NCI-H187 (cell line): ENCODE data around the gene GPHB5.
A peak's percentile ranks its signal among the peaks of the same experiment; 100 is the strongest.
"Not testable (repeated sequence)": the region's sequence is repeated elsewhere in the genome, so short reads cannot be mapped to it uniquely, and the experiment has no call there.

Source experiments
- DNase-seq, 2 experiments: peaks; one replicate each; lab custom pipeline; 2025; lab: John Stamatoyannopoulos, UW

GPHB5 gene

DNA sequence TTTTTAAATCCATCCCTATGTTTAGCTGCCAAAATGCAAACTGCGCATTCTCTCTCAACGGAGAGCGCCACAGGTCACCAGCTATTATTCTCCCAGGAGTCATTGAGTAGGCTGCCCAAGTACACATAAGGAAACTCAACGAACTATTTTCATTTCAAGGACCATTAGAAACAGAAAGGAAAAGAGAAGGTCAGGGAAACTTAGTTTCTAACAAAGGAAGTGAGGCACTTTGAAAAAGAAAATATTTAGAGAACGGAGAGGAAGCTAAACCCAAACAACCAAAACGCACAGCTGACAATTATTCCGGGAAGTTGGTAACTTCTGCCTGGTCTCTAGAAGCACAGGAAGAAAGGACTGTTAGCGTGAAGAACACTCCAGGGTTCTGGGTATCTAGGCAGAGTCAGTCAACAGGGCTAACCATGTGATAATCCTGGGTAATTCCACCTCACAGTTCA, 23.5 kb downstream of the GPHB5 start:
- no peak for DNase-seq

- no peak for DNase-seq
Observed at GRCh38 chr14:63292805-63293204, 25.9 kb downstream of the GPHB5 start.

DNA sequence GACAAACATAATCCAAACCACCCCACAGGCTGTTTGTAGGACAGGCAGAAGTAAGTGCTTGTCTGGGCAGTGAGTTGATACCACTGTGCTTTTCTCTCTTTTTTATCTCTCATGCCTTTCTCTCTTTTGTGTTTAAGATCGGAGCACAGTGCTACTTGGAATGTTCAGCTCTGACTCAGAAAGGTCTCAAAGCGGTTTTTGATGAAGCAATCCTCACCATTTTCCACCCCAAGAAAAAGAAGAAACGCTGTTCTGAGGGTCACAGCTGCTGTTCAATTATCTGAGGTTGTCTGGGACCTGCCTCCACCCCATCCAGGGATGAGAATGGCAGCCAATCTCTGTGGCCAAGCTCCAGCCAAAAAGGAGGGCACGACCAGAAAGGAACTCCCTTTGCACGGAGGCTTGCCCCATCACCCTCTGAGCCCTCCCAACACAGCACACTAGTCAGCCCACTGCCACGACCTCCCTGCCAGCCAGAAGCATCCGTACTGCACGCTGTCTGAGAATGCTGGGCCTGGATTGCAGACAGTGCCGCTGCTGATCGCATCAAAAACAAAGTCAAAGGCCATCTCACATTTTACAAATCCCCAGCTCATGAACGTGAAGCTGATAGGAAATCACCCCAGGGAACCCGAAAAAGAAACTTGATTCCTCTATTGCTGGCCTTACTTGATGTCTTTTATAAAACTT, 27.8 kb downstream of the GPHB5 start:
- no peak for DNase-seq

DNA sequence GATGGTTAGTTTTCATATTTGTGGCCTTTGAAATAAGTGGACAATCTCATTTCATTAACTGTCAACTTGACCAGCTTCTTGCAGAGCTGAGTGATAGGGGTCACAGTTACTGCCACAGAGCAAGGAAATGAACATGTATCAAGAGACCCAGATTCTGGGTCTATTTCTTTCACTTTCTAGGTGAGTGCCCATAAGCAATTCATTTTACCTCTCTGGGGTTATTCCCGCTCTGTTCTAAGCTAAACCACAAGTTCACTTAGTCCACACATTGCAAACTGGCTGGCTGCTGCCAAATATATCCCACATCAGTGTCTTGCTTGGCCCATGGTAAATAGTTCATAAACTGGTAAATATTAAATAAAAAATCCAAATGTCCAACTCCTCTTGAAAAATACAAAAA, 29.9 kb downstream of the GPHB5 start:
- DNase-seq = no peak

DNA sequence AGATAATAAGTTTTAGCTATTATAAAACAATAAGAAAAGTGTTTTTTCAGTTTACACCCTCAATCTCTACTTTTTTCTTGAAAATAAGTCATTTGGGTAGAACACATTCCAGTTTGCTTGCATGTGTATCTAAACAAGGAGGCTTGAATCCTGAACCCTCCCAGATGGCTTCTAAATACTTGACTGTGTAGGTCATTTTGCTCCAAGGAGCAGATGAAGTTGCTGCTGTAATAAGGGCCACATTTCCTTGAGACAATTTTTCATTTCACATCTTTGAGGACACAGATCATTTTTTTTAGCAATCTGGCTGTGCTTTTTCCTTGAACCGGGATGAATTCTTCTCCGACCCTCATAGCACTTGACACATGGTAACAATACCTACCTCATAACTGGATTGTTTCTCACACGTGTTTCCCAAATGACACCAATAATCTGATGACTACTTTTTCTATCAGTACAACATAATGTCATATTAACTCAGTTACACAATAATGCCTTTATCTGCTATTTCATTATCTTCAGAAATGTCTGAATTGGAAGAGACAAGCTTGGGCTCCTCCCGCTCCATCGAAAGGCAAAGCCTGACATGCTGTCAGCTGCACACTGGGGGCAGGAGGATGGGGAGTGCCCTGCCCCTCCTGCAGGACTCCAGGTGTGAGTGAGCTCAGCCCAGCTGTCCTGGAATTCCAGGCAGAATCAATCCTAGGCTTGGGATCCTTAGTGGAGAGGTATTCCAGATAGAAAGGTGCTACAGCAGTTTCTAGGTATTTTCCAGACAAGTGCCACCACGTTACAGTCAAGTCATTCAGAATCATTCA, 30.9 kb downstream of the GPHB5 start:
- no peak for DNase-seq

DNA sequence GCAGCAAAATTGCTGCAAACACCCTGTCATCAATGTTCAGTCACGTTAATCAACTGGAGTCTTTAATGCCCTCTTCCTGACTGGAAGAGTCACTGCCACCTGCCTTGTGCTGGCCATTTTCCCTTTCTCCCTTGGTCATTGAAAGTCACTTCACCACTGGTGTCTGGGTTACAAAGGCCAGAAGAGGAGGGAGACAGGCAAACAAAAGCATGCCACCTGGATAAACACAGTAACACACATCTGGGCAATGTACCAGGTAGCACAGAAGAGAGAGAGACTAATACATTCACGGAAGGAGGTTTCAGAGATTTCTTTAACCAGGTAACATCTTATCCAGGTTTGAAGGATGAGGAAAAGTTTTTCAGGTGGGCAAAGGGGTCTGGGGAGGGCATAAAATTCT, 32.7 kb downstream of the GPHB5 start:
- DNase-seq = peak in 1 of 2 experiments; percentile 23

DNA sequence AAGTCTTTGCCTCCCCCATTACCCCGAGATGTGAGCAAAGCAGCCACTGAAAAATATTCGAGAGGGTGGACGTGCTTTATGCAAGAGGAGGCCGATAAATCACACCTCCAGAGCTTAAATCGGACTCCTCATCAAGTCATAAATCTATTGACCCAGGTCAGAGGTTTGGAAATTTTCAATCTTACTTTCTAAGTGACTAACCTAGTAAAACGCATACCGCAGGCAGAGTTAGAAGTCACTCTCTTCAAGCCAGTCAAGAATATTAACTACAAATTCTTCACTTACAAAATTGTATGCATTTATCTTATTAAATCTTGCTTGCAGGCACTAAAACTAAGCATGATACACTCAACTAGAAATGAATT, 34.9 kb downstream of the GPHB5 start:
- no peak for DNase-seq

- DNase-seq = no peak
Observed at GRCh38 chr14:63282997-63283883, 35.5 kb downstream of the GPHB5 start.

DNA sequence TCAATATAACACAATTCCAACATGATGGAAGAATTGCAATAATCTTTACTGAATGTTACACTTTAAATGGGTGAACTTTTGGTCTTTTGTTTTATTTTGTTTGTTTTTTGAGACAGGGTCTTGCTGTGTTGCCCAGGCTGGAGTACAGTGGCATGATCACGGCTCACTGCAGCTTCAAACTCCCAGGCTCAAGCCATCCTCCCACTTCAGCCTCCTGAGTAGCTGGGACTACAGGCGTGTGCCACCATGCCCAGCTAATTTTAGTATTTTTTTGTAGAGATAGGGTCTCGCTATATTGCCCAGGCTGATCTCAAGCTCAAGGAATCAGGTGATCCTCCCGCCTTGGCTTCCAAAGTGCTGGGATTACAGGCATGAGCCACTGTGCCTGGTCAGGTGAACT, 38.8 kb downstream of the GPHB5 start:
- not testable (repeated sequence) for DNase-seq

DNA sequence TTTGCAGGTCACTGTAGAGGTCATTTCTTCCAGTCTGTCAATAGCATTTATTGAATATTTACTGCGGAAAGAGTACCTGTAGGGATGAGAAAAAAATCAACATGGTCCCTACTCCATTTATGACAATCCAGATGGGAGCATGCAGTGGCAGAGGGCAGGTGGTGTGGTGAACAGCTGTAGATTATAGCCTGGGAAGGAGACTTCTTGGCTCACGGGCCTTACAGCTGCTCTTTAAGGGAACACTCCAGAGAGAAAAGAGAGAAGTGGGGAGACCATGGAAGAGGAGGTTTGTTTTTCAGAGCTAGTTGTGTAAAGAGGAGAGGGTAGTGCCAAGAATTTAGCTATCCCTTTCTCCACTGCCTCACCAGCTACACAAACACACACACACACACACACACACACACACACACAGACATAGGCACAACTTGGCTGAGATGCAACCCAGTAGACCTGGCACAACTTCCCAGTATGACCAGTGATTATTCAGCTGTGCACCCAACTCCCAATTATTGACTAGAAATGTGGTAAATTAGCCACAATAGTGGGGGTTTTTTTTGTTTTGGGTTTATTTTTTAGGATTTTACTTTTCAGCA, 41.0 kb downstream of the GPHB5 start:
- peak; percentile 37 to 41 for DNase-seq

GRCh38 chr14:63276492-63277342, 42.0 kb downstream of the GPHB5 start:
- peak; percentile 45 to 95 for DNase-seq

DNA sequence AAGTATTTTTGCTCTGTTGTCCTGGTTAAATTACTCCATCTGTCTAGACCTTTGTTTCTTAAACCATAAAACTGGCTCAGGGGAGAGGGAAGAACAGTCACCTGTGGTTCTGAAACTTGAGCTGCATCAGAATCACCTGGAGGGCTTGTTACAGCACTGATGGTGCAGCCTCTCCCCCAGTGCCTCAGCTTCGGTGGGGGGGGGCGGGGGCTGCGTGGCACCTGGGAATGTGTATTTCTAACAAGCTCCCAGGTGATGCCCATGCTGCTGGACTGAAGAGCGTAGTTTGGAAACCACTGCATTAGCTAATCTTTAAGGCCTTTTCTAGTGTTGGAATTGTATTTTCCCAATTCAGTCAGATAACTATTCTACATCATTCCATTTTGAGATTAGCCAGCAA, 42.7 kb downstream of the GPHB5 start:
- peak in 1 of 2 experiments; percentile 93 for DNase-seq

DNA sequence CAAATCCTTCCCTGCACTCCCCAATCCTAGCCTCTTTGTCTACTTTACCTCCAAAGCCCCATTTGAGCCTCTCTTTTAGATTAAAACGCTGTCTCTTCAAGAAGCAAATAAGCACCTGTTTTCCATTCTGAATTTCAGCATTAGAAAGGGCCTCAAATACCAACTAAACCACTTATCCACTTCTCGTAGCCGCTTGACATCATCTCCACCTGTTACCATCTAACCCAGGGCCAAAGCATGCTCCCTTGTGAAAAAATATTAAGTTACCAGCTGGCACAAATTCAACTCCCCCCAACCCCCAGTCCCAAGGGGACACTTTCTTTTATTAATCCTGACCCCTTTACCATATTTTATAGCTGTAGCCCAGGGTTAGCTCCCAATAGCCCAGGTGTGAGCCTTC, 43.1 kb downstream of the GPHB5 start:
- DNase-seq = peak; percentile 93 to 98

- no peak for DNase-seq
Observed at GRCh38 chr14:63273717-63274655, 44.7 kb downstream of the GPHB5 start.

GRCh38 chr14:63273129-63273528, 45.6 kb downstream of the GPHB5 start:
- no peak for DNase-seq

GRCh38 chr14:63269561-63270225, 49.0 kb downstream of the GPHB5 start:
- DNase-seq = no peak

DNA sequence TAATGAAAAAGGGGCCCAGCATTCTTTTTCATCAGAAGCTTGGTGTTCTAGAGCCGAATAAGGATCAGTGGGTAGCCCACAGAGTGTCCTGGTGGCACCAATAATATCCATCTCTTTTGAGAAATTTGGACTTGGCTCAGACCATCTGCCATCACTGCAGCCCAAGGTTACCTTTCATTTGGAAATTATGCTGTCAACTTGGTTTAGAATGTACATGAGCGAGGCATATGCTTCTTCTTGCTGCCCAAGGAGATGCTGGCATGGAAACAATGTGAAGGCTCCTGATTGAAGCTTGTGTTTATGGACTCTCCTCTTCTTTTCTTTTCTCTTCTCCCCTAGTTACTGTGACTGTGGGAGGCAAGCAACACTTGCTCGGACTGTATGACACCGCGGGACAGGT, 50.0 kb downstream of the GPHB5 start:
- no peak for DNase-seq

GRCh38 chr14:63267171-63267570, 51.6 kb downstream of the GPHB5 start:
- no peak for DNase-seq

DNA sequence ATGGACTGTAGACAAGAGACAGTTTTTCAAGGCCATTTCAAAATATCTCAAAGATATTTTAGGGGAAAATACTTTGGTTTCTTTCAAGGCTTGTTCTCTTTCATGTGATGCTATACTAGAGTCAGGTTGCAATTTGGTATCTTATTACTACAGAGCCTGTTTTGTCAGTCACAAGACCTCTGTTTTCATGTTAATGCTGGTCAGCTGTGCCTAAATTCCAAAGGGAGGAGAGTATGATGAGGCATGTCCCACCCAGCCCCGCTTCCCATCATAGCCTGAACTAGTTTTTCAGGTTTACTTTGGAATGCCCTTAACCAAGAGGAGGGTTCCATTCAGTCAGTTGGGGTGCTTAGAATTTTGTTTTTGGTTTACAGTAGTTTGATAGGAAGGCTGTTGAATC, 52.6 kb downstream of the GPHB5 start:
- DNase-seq = no peak
